Measurements from ENCODE around the gene RPL38.

The RPL38 gene

DNA sequence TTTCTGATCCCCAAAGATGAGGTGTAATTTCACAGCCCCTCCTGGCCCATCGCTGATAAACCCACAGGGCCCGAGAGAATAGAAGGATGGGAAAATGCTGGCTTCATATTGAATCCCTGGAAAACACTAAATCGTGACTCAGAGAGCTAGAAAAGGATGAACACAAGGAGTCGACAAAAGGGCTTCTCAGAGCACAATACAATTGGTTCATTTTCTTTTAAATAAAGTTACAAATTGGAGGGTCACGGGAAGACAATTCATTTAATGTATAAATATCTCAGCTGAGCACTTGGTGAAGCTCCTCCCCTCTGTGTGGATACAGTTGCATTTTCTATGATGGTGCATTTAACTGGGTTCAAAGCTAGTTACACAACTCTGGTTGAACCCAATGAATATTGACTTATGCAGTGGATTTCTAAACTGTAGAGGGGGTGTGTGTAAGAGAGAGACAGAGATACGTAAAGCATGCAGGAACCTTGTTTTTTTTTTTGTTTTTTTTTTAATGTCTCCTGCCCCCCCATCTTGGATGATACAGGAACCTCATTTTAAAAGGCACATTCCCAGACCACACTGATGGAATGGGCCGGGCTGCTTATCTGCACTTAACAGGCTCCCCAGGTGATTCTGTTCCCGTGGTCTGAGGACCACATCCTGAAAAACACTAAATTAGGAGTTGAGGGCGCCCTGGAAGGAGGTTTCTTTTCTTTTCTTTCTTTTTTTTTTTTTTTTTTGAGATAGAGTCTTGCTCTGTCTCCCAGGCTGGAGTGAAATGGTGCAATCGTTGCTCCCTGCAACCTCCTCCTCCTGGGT, 24.0 kb downstream of the RPL38 start:
- DNase-seq, result no peak

DNA sequence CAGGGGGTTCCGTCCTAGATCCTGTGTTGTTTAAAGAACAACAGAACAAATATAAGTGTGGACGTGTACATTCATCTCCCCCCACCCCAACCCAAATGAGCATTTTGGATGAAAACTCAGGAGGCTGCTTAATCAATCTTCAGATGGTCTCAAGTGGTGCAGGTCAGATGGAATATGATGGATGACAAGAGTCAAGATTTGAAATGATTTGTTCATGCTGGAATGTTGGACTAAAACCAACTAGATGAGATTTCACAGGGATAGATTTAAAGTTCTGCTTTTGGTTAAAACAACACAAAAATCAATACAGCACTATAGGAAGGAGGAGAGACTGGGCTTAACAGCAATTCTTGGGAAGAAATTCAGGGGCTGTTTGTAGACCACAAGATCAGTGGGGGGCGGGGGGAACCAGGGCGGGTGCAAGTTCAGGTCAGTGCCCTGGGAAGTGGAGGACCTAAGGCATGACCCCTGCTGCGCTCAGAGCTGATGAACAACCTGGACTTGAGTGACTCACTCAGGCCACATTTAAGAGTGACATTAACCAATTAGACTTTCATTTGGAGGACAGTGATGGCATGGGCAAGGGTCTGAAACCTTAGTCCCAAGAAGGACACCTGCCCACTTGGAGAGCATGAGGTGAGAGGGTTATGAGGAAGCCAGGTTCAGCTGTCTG, 25.0 kb downstream of the RPL38 start:
- no peak for DNase-seq

DNA sequence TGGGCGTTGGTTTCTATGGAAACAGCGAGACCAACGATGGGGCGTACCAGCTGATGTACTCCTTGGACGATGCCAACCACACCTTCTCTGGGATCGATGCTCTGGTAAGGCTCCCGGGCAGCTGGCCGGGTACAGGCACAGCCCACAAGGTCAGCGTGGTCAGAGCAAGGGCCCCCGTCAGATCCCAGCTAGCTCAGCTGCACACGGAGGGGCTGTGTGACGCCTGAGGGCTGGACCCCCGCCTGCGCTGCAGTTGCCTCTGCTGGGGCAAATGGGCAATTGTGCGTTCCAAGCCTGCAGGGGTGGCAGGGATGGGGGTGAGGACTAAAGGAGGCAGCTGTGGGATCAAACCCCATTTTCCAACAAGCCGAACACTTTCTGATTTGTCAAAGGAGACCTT, 27.4 kb downstream of the RPL38 start:
- DNase-seq, result no peak

DNA sequence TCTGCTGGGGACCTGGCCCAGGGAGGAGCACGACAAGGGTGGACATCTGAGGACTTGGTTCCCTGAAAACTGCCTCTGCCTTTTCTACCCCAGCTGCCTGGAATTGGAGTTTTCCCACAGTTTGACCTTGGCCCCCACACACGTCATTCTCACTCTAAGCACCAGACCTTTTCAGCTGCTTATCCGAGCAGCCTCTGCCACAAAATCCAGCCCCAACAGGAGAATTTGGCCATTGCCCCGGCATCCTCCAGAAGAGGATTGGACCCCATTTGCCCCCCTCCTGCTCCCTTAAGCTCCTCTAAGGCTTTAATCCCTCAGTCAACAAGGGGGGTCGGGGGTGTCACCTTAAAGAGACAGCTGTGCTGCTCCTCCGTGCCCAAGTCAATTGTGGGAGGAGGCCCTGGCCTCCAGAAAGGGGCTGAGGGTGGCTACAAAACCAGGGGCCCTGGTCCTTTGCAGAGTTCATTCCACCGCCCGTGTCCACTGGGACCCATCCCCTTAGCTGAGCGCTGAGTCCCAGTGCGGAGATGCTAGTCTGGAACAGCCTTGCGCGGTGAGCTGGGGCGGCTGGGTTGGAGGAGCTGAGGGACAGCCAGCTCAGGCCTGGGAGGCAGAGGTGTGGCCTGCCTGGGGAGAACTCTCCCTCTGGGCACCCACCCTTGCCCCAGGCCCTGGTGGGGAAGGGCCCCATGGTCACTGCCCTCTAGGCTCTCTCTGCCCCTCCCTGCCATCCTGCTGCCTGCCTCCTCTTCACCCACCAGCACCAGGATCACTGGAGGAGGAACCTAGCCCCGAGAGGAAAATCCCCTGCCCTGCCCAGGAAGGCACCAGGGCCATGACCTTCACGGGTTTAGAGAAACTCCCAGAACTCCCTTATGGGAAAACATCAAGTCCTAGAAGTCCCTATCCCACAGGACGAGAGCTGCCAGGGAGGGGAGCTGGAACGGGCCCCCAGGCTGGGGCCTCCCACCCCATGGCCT, 28.7 kb downstream of the RPL38 start:
- DNase-seq, result no peak

DNA sequence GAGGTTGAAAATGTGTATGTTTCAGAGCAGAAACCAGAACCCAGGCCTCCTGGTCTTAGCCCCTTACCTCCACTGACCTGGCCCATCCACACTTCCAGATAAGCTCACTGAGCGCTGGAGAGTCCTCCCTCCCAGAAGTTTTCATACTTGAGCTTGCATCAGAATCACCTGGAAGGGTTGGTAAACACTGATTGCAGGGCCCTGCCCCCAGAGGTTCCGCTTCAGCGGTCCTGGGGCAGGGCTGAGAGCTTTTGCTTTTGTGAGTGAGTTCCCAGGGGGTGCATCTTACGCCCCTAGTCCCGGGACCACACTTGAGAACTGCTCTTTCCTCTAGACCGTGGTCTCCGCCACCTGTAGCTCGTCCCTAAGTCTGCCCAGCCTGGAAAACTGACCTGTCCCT, 30.5 kb downstream of the RPL38 start:
- no peak for DNase-seq

DNA sequence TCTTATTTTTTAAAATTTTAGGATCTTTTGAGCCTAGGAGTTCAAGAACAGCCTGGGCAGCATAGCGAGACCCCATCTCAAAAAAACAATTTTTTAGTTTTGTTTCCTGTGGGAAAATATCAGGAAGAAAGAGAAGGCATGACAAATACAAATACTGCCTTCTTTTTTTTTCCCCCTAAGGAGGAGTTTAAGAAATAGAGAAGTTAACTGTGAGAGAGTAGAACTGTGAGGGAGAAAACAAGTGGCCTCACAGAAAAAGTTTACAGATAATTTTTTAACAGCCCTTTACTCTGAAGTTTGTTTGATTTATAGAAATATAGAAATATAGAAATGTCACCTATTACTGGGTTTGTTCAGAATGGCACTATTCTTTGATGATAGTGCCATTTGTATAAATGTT, 31.0 kb downstream of the RPL38 start:
- DNase-seq, result no peak

DNA sequence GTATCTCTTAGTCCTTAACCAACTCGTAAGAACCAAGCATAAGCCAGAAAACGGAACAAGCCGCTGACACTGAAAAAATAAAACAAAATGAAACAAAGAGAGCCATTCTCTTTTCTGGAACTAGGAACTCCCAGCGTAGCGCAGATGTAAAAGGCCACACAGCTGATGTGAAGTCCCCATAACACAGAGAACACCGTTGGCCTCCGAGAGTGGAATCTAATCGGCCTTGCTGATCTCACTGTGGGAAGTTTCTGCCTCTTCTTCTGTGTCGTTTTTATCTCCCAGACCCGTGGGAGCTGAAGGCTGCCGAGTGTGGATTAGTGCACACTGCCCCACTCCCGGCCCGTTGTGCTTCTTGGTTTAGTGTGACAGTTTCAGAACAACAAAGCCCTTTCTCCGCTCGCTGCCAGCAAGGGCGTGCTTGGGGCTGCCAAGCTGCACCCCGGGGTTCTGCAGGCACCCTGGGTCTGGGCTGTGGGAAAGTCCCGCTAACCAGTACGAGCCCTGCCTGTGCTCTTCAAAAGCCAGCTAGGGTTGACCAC, 31.6 kb downstream of the RPL38 start:
- DNase-seq, result no peak

DNA sequence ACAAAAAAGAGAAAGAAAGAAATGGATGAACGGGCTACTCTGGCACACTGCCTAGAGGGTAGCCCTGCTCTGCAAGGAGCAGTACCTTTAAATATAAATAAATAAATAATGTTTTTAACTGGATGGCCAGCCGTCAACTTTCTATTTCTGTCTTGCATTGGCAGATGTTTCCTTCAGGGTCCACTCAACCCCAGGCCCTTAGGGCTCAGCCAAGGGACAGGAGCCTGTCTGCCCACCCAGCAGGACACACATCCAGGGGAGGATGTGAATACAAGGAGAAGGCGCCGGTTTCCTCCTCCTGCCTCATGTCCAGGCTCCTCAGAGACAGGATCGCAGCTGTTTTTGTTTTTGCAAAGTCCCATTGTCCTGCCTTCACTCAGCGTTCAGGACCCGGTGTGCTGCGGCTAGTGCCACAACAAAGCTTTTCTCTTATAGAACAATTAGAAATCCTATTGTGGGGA, 32.5 kb downstream of the RPL38 start:
- DNase-seq, result no peak

DNA sequence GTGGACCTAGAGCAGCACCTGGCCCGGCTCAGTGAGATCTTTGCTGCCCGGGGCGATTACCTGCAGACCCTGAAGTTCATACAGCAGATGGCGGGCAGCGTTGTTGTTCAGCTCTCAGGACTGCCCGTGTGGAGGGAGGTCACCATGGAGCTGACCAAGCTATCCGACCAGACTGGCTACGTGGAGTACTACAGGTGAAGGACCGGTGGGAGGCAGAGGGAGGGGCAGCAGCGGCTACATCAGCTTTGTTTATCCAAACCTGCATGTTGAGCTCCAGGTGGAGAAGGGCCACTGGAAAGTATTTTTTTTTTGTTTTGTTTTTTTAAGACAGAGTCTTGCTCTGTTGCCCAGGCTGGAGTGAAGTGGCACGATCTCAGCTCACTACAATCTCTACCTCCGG, 33.8 kb downstream of the RPL38 start:
- DNase-seq, result no peak

DNA sequence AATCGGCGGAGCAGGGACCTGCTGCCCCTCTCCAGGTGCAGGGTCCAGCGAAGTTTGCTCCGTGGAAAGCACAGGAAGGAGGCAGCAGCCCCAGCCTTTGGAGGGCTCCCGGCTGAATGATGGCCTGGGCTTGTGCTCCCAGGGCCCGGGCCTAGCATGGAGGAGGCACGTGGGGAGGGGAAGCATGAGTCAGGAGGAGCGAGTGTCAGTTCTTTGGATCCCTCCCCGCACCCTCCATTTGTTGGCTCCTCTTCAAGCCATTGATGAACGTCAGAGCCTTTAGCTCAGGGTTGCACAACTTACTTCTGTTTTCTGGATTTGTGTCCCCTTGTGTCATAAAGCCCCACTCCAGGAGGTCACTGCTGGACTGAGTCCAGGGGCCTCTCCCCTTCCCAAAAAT, 35.7 kb downstream of the RPL38 start:
- DNase-seq, result no peak

DNA sequence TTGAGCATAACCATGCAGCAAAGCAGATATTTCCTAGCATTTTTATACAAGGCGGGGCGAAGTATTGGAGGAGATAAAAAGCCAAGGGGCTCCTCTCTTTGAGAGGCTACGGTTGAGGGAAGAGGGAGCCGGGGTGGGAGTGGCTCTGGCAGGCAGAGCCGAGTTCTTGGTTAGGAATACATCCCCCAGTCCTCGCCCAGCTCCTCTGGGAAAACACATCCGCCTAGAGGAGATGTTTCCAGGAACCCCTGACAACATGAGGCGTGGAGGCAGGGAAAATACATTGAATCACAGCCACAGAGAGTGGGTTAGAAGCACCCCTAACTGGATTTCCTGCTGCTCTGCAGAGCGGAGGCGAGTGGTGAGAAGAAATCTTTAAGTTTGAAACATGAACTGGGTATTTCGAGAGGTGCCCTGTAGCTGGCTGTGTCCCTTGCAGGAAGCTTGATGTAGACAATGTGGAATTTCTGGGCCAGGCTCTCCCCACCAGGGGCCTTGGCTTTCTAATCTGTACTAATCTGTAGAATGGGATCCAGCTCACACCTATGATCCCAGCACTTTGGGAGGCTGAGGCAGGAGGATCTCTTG, 37.2 kb downstream of the RPL38 start:
- no peak for DNase-seq

DNA sequence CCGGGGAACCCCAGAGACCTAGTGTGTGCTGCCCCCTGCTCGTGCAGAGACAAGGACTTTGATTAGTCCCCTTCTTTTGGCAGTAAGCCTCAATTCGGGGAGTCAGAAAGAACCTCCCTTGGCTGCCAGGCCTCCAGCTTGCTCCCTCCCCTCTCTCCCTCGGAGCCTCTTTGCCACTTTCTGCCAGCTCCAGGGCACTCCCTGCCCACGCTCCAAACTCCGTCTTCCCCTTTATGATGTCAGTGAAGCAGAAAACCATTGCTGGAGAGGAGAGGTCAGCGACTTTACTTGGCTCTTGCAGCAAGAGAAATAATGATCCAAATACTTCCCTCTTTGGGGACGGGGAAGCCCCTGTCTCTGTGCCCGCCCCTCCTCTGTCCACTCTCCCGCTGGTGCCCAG, 38.0 kb downstream of the RPL38 start:
- DNase-seq, result no peak

DNA sequence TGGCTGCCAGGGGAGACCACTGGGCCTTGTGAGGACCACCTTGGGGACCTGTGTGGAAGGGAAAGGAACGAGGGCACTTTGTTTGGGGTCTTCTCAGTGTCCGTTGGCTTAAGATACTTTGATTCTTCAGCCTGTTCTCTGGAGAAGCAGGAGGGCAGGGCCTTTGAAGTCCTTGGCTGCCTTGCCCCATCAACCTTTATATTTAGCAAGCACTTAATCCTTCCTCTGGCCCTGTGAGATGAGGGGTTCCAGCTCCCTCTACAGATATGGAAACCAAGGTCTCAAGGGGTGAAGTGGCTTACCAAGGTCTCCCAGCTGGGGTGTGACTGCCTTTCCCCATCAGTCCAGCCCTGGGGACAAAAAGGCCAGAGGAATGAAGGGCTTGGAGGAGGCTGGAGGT, 38.4 kb downstream of the RPL38 start:
- no peak for DNase-seq

DNA sequence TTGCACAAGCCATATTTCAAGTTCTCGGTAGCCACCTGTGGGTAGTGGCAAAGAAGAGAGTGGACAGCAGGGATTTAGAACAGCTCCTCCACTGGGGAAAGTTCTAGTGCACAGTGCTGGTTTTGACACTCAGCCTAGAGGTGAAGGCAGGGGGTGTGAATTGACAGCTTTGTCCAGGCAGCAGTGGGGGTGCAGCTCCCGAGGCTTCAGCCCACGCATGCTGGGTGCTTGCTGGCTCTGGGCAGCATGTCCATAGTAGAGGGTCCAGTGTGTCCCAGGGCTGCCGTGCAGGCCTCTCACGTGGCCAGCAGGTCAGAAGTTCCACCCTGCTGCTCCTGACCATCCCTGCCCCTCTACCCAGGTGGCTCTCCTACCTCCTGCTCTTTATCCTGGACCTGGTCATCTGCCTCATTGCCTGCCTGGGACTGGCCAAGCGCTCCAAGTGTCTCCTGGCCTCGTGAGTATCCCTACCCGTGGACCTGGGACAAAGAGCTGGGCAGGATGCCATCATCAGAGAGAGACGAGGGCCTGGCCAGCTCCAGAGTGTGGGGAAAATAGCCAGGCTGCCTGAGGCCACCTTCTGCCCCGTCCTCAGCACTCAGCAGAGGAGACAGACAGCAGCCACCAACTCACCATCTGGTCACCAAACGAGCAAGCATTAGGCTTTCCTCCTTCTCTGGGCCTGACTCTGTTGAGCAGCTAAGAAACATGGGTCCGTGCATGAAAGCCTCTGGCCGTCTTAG, 39.7 kb downstream of the RPL38 start:
- DNase-seq, result no peak

DNA sequence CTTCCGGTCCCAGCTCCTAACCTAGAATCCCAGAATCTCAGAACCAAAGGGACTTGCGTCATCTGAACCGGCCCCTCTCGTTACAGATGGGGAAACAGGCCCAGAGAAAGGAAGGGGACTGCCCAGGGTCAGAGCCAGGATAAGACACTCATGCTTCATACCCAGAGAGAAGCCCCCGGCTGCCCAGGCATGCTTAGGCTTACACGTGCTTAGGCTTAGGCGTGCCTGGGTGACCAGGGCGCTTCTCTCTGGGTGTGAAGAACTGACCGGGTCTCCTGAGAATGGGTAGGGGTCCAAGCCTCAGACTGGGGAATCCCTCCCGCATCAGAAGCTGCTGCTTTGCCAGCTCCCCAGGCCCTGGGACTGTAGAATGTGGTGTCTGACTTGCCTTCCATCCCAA, 40.6 kb downstream of the RPL38 start:
- no peak for DNase-seq

DNA sequence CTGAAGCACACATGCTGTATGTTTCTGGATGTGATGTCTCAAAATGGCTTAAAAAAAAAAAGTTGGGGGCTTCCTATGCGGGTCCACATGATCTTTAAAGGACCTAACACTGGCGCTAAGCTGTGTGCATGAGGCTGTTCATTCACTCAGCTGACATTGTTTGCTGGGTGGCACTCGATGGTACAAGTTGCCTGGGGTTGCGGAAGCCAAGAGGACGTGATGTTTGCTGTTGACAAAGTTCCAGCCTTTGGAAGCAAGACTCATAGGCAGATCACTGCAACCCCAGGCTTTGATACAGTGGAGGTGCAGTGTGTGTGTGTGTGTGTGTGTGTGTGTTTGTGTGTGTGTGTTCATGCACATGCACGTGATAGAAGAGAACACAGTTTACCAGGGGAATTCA, 41.1 kb downstream of the RPL38 start:
- DNase-seq, result no peak

DNA sequence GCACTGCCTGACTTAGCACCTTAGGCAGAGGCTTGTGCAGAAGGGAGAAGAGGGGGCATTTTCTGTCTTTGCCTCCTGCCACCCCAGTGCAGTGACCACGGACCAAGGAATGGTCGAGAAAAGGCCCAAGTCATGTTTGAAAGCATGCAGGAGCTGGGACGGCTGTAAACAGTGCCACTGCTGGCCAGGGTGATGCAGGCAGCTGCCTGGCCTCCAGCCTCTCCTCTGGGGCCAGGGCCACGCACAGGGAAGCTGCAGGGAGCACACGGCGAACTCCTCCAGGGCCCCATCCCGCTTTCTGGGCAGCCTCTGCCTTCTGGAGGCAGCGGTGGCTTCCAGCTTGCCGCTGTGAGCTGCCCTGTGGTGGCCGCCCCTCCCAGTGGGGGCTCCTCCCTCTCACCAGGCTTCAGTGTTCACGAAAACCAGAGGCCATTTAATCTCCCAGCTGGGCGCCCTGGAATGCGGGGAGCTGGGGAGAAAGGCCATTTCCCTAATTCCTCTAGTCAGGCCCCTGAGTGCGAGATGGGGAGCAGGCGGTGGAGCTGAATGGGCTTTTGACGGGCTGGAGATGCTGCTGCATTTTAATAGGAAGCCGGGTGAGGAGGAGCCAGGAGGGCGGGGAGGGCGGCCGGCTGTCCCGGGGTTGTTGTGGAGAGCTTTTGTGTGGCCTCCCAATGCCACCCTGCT, 41.8 kb downstream of the RPL38 start:
- DNase-seq, result no peak

DNA sequence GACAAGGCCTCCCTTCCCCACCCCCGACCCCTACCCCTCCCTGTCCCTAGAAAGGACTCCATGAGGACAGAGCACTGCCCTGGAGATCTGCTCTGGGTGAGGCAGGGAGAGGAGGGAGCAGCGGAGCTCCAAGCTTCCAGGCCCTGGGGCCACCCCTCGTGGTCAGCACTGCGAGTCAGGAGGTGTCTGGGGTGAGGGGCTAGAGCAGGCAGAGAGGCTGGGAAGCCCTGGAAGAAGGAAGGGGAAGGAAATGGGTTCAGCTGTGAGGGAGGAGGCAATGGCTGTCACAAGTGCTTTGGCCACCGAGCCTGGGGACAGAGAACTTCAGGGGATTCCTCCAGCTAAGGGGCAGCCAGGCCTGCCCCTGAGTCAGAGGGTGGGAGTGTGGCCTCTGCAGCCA, 42.4 kb downstream of the RPL38 start:
- DNase-seq, result no peak

DNA sequence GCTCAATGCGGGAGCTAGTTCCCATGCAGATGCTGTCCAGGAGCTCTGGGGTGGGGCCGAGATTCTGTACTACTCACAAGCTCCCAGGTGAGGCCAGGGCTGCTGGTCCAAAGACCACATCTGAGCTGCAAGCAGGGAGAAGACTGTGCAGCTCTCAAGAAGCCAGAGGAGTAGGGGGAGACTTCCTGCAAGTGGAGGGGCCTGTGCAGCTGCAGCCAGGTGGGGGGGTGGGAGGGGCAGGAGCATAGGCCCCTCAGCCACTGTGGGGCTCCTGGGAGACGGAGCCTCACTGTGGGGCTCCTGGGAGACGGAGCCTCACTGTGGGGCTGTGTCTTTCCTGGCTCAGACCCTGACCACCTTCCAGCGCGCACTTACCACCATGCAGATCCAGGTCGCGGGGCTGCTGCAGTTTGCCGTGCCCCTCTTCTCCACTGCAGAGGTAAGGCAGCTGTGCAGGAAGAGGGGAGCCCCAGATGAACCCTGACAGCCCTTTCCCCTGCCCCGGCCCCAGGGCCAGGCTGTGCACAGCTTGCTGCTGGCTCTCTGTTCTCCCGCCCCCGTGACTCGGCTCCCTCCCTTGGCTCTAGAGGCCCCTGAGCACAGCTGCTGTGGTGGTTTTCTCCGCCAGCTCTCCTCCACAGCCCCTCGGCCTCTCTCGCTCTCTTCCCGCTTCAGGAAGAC, 46.3 kb downstream of the RPL38 start:
- DNase-seq, result no peak

DNA sequence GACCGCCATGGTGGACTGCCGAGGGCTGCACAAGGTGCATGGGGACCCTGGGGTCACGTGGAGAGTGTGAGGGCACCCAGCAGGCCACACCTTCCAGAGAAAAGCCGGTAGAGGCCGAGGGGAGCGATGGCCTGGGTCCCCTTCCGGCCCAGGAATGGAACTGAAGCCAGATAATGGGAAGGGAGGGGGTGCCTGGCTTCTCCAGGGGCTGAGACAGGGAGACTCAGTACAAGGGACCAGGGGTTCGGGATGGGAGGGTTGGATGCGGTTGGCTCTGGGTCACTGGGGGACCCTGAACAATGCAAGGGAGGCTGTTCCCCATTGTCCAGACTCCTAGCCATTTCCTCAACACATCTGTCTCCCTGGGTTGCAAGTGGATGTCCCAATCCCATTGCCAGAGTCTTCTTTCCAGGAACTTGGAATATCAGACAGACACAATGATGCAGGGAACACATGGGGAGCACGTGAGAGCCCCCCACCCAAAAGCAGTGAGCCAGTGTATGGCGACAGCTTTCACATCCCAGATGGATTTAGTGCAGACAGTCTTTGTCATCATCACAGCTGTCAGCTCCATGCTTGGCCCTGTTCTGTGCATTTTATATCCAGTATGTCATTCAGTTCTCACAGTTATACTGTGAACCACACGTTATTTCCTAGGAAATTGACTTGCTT, 47.0 kb downstream of the RPL38 start:
- no peak for DNase-seq

All from activated gamma-delta T cell treated with Interleukin-2 at 50 U/mL for 16 hours (primary cell).